ENCODE measurements around the gene ATP13A1.
"Not testable (repeated sequence)": the region's sequence is repeated elsewhere in the genome, so short reads cannot be mapped to it uniquely, and the experiment has no call there.

ATP13A1 gene

DNA sequence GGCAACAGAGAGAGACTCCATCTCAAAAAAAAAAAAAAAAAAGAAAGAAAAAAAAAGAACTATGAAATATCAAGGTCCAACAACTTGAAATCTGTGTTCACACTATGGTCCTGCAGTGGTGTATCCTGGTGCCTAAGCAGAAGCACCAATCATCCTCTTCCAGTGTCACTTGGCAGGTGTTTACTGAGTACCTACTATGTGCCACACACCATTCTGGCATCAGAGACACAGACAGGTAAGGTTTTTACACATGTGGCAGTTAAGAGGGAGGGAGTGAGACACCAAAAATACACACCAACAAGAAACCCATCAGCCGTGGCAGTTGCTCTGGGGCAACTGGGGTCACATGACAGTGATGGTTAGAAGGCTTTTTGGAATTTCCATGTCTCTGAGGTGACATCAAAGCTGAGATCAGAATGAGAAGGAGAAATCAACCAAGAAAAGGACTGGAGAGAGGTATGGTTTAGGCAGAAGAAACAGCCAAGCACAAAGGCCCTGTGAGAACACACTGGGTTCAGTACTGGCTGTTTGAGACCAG is 62.6 kb downstream of the ATP13A1 start:
- TF ChIP-seq, protein P1, sequence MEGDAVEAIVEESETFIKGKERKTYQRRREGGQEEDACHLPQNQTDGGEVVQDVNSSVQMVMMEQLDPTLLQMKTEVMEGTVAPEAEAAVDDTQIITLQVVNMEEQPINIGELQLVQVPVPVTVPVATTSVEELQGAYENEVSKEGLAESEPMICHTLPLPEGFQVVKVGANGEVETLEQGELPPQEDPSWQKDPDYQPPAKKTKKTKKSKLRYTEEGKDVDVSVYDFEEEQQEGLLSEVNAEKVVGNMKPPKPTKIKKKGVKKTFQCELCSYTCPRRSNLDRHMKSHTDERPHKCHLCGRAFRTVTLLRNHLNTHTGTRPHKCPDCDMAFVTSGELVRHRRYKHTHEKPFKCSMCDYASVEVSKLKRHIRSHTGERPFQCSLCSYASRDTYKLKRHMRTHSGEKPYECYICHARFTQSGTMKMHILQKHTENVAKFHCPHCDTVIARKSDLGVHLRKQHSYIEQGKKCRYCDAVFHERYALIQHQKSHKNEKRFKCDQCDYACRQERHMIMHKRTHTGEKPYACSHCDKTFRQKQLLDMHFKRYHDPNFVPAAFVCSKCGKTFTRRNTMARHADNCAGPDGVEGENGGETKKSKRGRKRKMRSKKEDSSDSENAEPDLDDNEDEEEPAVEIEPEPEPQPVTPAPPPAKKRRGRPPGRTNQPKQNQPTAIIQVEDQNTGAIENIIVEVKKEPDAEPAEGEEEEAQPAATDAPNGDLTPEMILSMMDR (IDR thresholded peaks at IDR 0.05; ENCODE audit: control extremely low read depth, extremely low read depth, low read depth, missing control alignments), result no peak
- CTCF ChIA-PET, result interaction anchor here (1.0 to 1.3 kb wide), 3 partner anchors 11 to 43 kb away, joined by 3 read pairs; no protein-coding TSS in a partner anchor
- POLR2A ChIA-PET, result interaction anchor here (0.7 kb wide), 1 partner anchor 10 kb away, joined by 7 read pairs; no protein-coding TSS in a partner anchor
- no peak for DNase-seq (ENCODE audit: extremely low spot score)

DNA sequence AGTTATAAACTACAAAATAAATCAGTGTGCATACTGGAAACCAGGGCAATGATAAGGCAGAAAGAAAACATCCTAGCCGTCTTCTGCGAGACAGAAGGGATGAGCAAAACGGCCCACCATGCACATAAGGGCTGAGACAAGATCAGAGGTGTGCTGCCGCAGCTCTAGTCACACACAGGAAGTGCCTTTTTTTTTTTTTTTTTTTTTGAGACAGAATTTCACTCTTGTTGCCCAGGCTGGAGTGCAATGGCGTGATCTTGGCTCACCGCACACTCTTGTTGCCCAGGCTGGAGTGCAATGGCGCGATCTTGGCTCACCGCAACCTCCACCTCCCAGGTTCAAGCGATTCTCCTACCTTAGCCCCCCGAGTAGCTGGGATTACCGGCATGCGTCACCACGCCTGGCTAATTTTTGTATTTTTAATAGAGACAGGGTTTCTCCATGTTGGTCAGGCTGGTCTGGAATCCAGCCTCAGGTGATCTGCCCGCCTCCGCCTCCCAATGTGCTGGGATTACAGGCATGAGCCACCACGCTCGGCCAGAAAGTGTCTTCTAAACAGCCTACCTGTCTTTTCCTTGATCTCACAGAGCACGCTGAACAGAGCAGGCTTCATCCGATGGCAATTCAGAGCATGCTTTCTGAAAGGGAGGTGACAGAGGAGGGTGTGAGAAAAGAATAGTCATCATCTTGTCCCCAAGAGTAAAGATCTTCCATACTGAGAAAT is 64.6 kb downstream of the ATP13A1 start:
- CTCF ChIA-PET, result interaction anchor here (0.7 kb wide), 1 partner anchor 11 kb away, joined by 3 read pairs; no protein-coding TSS in a partner anchor
- POLR2A ChIA-PET, result not testable (repeated sequence)

GRCh38 chr19:19597809-19598306 is 65.6 kb downstream of the ATP13A1 start:
- ChIA-PET CTCF (interaction anchor here (0.7 to 2.0 kb wide), 5 partner anchors 12 to 44 kb away, joined by 3 to 11 read pairs (median 3); no protein-coding TSS in a partner anchor), POLR2A (interaction anchor here (0.6 kb wide), 1 partner anchor 22 kb away, joined by 8 read pairs; no protein-coding TSS in a partner anchor)
- TF ChIP-seq, protein P1 (IDR thresholded peaks at IDR 0.05; ENCODE audit: control extremely low read depth, extremely low read depth, low read depth, missing control alignments), result no peak
- peak; percentile 73 for DNase-seq (ENCODE audit: extremely low spot score)

More for the DNA sequence above, 64.6 kb downstream of the ATP13A1 start:
- peak; percentile 55 for DNase-seq (ENCODE audit: extremely low spot score)
